Measurements from ENCODE around the gene LRRC15.

LRRC15 gene

DNA sequence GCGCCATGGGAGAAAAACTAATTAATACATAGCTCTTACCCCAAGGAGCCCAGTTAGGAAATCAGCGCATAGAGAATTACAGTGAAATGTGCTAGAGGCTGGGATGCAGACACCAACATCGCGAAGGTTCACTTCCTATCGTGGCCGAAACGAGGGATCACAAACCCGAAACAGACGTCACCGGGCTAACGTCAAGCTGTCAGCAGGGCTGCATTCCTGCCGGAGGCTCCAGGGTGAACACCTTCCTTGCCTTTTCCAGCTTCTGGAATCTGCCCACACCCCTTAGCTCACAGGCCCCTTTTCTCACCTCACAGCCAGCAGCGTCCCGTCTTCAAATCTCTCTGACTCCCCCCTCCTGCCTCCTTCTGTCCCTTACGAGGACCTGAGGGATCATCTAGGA lies 16.5 kb upstream of the LRRC15 start:
- DNase-seq (ENCODE audit: low read depth in 2 of 2), result no peak

DNA sequence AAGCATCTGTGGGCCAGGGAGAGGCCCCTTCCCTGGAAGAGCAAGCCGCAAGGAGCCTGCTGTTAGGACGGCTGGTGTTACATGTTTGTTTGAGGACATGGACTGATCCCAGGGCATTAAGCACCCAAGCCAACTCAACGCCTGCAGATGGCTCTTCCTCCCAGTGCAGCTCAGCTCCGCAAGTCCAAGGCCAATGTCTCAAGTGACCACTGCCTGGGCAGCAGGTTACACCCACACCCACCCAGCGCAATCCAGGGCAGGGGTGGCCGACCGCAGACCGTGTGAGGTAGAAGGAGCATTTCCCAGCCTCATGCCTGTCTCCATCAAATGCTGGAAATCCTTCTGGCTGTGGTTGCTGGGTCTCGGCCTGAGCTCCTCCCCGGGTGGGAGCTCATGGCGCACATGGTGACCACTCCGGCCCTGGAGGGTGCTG lies 15.0 kb upstream of the LRRC15 start:
- no peak for DNase-seq (ENCODE audit: low read depth in 2 of 2)

DNA sequence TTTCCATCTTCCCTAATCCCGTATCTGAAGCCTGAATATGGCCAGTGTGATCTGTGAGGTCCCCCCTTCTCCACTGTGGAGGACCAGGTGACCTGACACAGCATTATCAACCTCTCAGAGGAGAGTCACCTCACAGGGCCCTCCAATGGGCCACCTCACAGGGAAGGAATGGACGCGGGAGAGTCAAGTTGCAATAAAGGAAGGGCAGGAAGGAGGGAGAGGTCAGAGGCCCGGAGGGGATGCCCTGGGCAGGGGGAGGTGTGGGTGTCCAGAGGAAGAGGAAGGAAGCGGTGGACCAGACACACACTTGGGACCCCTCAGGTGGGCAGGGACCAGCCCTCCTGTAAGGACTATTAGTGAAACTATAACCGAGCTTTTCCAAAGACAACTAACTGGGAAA lies 14.6 kb upstream of the LRRC15 start:
- DNase-seq (ENCODE audit: low read depth in 2 of 2), result no peak

DNA sequence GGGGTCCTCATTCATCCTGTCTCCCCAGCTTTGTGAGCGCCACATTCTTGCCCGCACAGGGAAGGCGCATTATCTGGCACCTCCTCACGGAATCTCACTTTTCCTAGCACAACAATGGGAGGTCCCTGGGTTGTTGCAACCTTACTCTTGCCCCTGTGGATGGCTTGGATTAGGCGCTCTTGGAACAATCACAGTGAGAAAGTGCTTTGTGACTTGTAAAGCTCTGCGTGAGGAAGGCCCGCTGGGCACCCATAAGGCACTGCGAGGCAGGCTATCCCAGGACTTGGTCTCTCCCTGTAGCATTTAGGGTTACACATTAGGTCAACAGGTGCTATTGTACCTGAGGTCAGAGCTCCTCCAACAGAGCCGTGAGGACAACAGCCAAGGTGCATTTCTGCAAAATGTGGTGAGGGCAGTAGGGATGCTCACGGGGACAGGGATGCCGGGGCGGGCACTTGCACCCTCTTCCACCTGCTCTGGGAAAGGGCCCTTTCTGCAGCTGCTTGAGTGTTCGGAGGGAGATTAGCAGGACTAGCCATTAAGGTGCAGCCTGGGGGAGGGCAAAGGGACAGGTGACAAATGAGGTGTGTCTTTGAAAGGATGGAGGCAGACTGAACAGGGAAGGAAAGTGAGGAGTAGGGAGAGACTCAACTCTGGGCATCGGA lies 13.9 kb upstream of the LRRC15 start:
- no peak for DNase-seq (ENCODE audit: low read depth in 2 of 2)

DNA sequence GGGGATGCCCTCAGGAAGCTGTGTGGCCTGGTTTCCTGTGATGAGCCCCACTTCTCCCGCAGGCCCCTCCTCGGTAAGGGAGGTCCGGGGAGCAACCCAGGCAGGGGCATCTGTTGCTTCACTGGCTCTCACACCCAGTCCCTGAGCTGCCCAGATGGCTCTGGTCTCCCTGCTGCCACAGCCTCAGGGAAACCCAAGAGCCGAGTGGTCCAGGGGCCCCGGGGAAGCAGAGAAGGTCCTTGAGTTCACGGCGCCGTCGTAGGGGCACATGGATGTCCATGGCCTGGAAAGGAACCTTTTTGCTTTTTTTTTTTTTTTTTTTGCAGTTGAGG lies 13.3 kb upstream of the LRRC15 start:
- no peak for DNase-seq (ENCODE audit: low read depth in 2 of 2)

DNA sequence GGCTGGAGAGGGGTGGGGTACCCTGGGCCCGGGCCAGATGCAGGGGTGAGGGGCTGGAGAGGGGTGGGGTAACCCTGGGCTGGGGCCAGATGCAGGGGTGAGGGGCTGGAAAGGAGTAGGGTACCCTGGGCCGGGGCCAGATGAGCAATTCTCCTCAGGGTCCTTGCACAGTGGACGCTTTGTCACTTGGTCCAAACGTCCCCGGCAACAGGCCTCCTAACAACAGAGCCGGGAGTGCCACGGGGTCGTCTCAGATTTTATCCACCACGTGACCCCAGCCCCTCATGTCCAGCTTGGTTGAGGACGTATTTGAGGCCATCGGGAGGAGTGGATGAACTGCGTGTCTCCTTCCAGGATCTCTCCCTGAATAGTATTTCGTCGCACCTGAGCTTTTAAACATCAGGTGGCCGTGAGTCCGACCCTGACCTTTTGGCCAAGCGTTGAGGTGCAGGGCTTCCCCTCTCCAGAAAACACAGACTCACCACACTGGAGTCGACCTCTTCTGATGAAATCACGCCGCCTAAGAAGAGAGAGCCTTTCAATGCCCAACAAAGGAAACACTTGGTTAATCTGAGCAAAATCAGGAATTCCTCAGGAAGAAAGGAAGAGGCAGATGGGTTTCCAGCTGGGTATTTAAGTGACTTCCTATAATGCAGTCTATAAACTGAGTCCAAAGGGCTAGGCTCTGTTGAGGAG lies 12.8 kb upstream of the LRRC15 start:
- no peak for DNase-seq (ENCODE audit: low read depth in 2 of 2)

DNA sequence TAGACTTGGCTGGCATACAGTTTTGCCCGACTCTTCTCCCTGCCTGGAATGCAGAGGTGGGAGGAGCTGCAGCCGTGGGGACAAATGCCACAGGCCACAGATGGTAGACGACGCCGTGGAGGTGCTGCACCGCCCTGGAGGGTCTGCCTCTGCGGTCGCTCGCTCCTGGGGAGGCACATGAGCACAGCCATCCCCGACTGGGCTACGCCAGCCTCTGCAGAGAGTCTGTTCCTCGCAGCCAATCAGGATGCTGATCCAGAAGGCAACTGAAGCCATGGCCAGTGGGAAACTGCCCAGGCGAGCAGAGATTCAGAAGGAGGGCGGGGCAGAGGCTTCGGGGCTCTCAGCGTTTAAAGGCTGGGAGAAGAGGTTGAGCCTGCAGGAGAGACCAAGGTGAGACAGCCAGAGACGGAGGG lies 11.9 kb upstream of the LRRC15 start:
- no peak for DNase-seq (ENCODE audit: low read depth in 2 of 2)

DNA sequence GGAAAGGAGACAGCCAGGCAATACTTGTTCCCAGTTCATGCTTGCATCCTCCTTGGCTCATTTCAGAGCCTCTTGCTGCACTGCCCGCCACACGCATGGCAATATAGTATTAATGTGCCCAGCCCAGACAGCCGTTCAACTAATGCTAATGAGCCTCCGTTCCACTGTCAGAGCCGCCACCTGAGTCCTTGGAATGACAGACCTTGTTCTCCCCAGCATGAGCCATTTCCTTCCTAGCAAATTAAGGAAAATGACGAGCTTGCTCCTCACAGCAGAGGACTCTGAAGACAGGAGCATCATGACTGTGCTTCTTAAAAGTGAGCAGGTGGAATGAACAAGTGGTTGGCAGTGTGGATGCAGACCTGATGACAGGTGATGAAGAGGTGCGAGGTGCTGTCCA lies 10.8 kb upstream of the LRRC15 start:
- no peak for DNase-seq (ENCODE audit: low read depth in 2 of 2)

DNA sequence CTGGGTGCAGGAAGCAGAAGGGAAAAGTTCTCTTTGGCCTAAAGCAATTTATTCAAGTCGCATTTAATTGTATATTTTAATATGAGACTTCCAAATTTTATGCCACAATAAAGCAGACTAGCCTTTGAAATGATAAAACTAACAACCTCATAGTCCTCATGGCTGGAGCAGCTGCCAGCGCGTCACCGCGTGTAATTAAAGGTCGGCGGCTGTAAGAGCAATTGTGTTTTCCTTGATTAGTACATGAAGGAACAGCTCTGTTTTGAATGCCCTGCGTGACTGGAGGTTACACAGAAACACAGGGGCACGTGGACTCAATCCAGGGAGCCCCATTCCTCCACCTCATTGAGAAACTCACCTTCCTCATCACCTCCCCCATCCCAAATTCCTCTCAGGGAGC lies 10.1 kb upstream of the LRRC15 start:
- DNase-seq (ENCODE audit: low read depth in 2 of 2), result no peak

DNA sequence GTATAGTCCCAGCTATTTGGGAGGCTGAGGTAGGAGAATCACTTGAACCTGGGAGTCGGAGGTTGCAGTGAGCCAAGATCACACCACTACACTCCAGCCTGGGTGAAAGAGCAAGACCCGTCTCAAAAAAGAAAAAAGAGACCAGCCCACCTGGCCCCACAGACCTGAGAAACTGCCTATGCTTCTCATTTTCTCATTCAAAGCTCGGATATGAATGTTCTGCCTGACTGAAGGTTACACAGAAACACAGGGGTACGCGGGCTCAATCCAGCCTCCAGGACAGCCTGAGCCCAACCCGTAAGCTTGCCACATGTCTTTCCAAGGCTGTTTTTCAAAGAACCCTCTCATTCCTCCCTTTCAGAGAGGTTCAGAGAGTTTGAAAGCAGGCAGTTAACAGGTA lies 9.7 kb upstream of the LRRC15 start:
- no peak for DNase-seq (ENCODE audit: low read depth in 2 of 2)

DNA sequence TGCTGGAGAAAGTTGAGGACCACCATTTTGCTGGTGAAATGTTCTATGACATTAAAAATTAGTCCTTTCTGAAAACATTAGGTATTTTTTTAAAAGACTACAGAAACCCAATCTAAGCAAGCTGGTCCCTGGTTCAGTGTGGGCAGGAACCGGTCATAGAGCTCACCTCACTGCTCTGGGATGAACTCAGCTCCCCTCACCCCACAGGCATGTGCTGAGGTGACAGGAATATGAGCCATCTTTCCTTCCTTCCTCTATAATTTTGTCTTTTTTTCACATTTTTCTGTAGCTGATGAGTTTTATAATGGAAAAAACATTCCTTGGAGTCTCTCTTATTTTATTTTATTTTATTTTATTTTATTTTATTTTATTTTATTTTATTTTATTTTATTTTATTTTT lies 8.2 kb upstream of the LRRC15 start:
- DNase-seq (ENCODE audit: low read depth in 2 of 2), result no peak

DNA sequence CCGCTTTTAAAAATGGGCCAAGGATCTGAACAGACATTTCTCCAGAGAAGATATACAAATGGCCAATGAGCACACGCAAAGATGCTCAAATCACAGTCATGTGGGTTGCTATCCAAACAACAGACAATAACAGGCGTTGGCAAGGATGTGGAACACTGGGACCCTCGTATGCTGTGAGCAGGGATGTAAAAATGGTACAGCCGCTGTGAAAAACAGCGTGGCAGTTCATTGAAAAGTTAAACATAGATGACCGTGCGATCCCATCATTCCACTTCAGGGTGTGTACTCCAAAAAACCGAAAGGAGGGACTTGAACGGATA lies 6.7 kb upstream of the LRRC15 start:
- DNase-seq (ENCODE audit: low read depth in 2 of 2), result no peak

DNA sequence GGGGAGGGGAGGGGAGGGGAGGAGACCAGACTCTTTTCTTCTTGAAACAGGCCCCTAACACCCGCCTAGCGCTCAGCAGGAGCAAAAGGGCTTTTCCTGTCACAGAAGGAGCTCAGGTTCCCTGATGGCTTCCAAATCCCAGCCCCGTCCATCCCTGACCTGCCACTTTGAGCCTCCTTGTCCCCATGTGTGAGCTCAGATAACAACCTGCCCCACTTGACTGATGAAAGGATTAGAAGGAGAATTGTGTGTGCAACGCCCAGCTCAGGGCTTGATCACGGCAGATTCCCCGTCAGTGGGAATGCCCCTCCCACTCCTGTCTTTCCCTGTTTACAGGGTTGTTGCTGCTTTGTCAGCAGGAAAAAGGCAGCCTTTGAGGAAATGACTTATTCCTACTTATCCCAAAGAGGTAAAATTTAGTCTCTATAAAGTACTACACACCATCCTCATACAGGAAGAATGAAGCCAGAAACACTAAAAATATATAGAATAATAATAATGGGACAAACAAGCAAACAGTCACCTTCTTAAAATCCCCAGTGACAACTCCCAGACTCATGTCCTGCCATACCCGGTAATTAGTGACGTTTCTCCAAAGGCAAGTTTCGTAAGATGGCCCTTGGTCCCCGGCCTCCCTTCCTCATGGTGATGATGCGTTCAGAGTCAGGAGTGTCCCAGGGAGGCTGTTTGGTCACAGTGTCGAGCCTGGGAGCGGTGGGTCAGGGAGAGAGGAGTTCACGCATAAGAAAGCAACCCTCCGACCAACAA lies 6.1 kb upstream of the LRRC15 start:
- DNase-seq (ENCODE audit: low read depth in 2 of 2), result no peak

DNA sequence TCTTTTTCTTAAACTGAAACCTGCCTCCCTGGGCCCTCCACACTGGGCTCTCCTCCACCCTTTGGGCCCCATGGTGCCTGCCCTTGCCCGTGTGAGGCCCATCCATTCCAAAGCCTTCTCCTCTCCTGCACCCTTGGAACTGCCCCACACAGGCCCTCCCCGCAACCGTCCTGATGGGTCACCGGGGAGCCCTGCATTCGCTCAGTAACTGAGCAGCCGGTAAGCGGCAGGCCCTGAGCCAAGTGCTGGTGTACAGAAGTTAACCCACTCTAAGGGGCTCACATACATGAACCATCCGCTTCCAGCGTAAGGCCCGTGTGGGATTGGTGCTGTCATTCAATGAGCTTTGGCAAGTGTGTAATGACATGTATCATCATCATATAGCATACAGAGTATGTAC lies 5.4 kb upstream of the LRRC15 start:
- DNase-seq (ENCODE audit: low read depth in 2 of 2), result no peak

DNA sequence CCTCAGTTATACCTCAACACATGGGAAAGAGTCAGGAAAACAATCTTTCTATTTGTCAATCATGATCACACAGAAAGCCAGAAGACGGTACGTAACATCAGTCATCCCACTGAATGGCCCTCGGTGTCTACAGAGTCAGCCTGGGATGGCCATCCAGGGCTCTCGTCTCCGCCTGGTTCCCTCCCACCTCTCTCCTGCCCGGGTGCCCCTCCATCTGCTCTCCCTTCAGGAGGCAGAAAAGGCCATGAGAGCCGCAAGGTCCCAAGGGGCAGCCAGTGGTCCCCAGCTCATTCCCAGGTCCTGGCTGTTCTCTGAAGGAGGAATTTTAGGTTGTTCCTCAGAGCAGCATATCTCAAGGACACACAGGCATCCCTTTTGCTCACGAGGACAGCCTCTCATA lies 4.4 kb upstream of the LRRC15 start:
- DNase-seq (ENCODE audit: low read depth in 2 of 2), result no peak

DNA sequence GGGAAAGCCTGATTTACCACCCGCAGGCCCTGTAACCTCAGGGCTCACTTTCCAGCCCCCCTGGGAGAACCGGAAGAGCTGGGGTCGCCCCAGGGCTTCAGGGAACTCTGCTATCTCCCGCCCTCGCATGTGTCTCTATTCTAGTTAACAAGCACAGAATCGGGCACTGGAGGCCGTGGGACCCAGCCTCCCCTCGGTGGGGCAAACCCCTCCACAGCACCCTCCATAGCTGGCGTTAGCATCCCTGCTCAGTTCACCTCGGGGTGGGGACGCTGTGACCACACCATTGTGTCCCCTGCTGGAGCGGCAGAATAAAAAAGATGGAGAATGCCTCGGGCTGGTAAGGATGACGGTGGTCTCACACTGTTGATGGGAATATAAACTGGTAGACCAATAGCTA lies 3.5 kb upstream of the LRRC15 start:
- no peak for DNase-seq (ENCODE audit: low read depth in 2 of 2)

DNA sequence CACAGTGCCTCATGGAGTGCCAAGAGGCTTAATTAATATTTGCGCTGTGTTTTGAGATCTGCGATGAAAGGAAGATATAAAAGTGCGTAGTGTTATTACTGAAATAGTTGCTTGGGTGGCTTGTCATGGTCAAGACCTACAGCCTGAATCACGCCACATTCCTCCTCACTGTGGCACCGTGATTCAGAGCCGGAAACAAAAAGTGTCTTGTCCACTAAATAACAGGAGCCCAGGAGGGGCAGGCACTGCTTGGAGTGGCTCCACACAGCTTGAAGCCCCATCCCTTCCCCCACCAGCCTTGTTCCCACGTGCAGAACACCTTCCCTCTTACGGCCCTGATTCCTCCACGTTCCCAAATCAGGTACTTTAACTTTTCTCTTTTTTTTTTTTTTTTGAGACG lies 1.2 kb upstream of the LRRC15 start:
- DNase-seq (ENCODE audit: low read depth in 2 of 2), result no peak

DNA sequence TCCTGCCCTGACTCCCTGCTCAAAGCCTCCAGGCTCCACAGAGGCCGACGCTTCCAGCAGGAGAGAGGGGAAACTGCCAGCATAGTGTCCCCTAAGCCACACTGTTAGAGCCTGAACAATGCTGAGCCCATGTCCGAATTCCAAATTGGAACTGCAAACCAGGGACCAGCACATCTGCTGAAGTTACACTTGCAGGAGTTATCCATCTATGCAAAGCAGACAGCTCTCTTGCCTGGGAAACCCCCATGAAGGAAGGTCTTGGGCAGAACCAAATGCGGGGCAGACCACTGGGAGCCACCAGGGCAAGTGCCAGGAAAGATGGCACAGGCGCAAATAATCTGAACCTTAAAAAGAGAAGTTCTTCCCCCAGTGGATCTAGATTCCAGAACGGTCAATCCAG lies 625 bp downstream of the LRRC15 start:
- DNase-seq (ENCODE audit: low read depth in 2 of 2), result no peak

DNA sequence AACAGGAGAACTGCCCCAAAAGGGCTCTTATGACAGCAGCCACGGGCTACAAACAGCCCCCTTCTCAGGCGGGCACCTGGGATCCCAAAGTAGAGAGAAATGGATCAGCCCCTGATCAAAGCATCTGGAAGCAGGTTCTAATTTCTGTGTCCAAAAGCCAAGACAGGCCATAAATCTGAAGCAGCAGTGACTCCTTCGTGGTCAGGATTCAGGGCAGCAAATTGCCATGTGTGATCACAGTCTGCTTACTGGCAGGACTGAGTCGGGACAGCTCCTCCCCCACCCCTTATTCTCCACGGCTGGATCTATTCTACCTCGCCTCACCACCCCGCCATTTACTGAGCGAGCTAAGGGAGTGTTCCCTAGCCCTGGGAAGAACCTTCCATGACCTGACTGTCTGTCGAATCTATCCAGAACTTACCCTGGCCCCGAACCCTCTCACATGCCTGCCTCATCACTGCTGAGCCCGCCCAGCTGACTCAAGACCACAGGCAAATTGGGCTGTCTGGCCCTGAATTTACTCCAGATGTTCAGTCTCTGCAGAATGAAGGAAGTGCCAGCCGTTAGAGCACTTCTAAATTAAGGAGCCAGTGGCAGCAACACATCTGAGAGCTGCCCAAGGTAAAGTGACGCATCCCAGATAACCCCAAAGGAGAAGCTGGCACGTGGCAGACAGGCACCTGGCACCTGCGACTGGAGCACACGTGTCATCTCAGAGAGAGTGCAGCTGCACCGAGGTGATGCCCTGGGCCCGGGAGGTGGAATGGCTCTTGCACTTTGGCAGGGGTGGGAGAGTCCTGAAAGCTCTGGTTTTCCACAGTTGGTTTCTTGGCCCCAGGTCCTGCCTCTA lies 1.3 kb downstream of the LRRC15 start:
- DNase-seq (ENCODE audit: low read depth in 2 of 2), result no peak

DNA sequence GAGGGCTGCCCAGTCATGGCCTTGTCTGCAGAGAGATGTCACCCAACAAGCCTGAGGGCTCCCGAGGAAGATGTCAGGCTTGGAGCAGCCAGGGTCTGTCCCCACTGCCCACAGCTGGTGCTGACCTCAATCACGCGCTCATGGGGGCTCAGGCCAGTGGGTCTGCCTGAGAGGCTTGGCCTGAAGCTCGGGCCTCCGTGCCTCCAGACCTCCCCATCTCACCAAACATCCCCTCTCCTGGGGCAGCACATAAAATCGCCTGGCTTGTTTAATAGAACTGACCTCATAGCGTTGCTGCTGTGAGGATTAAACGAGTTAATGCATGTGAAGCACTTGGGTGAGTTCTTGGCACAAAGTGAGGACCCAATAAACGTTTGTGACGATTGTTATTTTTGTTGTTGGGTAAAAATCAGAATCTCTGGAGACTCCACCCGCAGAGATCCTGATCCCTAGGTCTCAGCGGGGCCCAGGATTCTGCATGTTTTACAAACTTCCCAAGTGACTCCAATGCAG lies 3.5 kb downstream of the LRRC15 start:
- DNase-seq (ENCODE audit: low read depth in 2 of 2), result no peak

DNA sequence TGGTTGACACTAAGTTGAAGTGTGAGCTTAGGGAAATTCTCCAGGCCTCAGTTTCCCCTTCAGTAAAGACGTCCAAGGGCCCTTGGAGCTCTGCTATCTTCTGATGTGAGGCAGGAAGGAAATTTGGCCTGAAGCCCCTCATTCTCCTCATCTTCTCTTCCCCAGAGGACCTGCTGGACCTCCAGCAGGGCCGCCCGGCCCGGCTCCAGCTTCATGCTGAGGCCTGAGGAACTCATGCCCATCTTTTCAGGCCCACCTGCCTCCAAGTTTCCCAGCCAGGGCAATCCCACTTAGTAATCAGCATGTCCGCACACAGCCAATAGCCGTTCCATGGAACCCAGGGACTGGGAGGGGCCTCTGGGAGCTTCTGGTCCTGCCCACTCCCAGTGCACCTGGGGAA lies 4.0 kb downstream of the LRRC15 start:
- DNase-seq (ENCODE audit: low read depth in 2 of 2), result no peak

Measured in stimulated activated CD4-positive, alpha-beta T cell treated with anti-CD3 and anti-CD28 coated beads, Interleukin-1b, Interleukin-23, amount 100 ng/mL, for 4 hours (primary cell).